NB4 (cell line): ENCODE results near the gene BTBD9.

Experiments used
- POLR2A ChIP-seq: IDR thresholded peaks from 2 replicates; pipeline ENCODE4 v1.6.1; 2011; ENCODE audit warnings: mild to moderate bottlenecking; ENCODE audit not compliant: insufficient read length; ENCODE audit errors: extremely low read depth
- TF ChIP-seq, protein P1 (sequence below): IDR thresholded peaks from 2 replicates; pipeline ENCODE4 v1.6.1; 2011; ENCODE audit warnings: low read depth, low read length
- TF ChIP-seq, protein P2 (sequence below): IDR thresholded peaks from one replicate; pipeline ENCODE4 v1.5.1; 2012; ENCODE audit warnings: low read depth, low read length

DNA sequence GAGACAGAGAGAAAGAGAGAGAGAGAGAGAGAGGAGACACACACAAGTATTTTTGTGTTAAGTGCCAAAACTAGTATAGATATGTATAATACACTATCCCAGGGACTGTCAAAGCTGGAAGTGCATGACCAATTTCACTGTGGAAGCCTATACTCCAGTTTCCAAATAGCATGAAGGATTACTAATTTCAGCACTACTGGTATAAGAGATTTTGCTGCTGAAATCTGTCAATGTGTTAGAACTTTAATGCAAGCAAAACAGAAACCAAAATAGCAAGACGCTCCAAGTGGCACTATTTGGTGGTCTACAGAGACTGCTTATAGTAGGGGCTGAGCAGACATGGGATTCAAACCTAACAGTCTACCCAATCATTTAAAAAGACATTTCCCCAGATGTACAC, 284.8 kb downstream of the BTBD9 start:
- TF ChIP-seq, protein P1, sequence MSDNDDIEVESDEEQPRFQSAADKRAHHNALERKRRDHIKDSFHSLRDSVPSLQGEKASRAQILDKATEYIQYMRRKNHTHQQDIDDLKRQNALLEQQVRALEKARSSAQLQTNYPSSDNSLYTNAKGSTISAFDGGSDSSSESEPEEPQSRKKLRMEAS = no peak
- TF ChIP-seq, protein P2, sequence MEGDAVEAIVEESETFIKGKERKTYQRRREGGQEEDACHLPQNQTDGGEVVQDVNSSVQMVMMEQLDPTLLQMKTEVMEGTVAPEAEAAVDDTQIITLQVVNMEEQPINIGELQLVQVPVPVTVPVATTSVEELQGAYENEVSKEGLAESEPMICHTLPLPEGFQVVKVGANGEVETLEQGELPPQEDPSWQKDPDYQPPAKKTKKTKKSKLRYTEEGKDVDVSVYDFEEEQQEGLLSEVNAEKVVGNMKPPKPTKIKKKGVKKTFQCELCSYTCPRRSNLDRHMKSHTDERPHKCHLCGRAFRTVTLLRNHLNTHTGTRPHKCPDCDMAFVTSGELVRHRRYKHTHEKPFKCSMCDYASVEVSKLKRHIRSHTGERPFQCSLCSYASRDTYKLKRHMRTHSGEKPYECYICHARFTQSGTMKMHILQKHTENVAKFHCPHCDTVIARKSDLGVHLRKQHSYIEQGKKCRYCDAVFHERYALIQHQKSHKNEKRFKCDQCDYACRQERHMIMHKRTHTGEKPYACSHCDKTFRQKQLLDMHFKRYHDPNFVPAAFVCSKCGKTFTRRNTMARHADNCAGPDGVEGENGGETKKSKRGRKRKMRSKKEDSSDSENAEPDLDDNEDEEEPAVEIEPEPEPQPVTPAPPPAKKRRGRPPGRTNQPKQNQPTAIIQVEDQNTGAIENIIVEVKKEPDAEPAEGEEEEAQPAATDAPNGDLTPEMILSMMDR = no peak
- no peak for TF ChIP-seq POLR2A
